Motor neuron (in vitro differentiated cells): ENCODE data around the gene VPS18. TPM values are rescaled to one million over a fixed set of nuclear protein-coding genes. Genes with fewer than 3 reads are reported as not detected.

Experiments used
- ATAC-seq, 8 experiments: fragments of 200-7000 bp; cut with Tn5 transposase; replicated peaks in 6 of 8; 2 replicates each; pipeline ENCODE4 v1.8.0; 2021; ENCODE audit warnings: mild to moderate bottlenecking in 8 of 8, moderate library complexity in 8 of 8
- H3K27ac ChIP-seq, 2 donors: fragments of 250-450 bp; sonication (Bioruptor Pico); 2 replicates each; pipeline ENCODE4 v1.9.0; 2021; ENCODE audit warnings: antibody characterized with exemption in 2 of 2, mild to moderate bottlenecking in 2 of 2, moderate library complexity in 1 of 2
- H3K4me1 ChIP-seq, 2 donors: fragments of 250-450 bp; sonication (Bioruptor Pico); replicated peaks in 1 of 2; 2 replicates each; pipeline ENCODE4 v1.6.1; 2021; ENCODE audit warnings: antibody characterized with exemption in 2 of 2, mild to moderate bottlenecking in 2 of 2, moderate library complexity in 1 of 2
- H3K4me3 ChIP-seq, 5 donors: fragments of 250-450 bp; sonication (Bioruptor Pico); 2 replicates each; pipeline ENCODE4 v1.9.0; 2021; ENCODE audit warnings: antibody characterized with exemption in 5 of 5, mild to moderate bottlenecking in 5 of 5, moderate library complexity in 4 of 5
- WGBS, 10 experiments: fragments of 450-650 bp; shearing (Covaris generic); methylation state at CpG; one replicate each; pipeline ENCODE4 v1.0.0; 2022; 5-methylcytosine and 5-hydroxymethylcytosine counted together
- in situ Hi-C, 9 experiments: fragments of 400-800 bp; cut with MboI; loops; one replicate each; pipeline ENCODE4 v1.15.0; 2021; ENCODE audit warnings: low sequenced_read_pairs in 9 of 9, low pct_unique_long_range_greater_than_20kb in 2 of 9; ENCODE audit not compliant: unreplicated experiment in 9 of 9
- total RNA-seq, 8 experiments: library from RNA; unstranded; fragments of 300-600 nt; gene quantifications; 2 replicates each; pipeline versions ENCODE4 v1.2.3 to v1.2.4, GENCODE V29; 2022

The VPS18 gene
- total RNA-seq: 10 to 100 TPM; 12.9 to 24.9 (median 19.3) TPM

DNA sequence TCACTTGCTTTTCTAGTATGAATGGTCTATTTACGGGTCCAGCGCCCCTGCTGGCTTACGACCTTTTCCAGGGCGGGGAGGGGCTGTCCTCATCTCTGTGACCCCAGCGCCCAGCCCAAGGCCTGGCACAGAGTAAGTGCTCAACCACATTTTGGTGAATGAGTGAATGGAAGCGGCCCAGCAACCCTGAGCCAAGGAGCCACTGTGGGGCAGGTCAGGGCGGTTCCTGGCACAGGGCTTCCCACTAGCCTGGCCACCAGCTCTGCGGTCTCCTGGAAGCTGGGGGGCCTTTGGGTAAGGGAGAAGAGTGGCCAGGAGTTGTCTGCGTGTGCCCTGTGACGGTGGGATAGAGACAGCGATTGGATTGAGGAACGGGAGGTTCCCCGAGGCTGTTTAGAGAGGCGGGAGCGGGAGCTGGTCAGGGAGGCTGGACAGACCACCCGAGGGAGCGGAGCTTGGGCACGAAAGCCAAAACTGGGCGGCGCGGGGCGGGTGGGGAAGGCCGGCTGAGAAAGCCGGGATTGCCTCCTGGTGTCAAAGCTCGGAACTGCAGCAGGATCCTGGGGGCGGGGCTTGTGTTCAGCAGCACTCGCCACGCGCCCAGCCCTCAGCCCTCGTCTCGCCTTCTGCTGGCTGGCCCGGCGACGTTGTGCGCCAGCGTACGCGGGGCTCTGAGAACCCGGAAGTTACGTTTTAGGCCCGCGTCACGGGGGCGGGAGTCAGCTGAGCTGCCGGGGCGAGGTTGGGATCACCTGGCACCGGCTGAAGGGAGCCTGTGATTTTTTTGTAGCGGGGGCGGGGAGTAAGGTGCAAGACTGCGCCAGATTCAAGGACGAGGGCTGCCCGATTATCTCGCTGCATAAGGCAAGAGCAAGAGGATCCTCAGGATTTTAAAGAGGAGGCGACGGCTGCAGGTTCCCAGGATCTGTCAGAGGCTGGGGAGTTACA lies at the start of gene VPS18:
TSS of gene VPS18 (plus strand) at position 718 of the 948 bp plus-strand sequence. CDS start 319 bp downstream, outside the sequence.
- Histone ChIP-seq H3K4me3 (peak within 1 kb of the TSS; percentile 63 to 67 (median 65)), H3K4me1 (peaks cover 3 to 5% of the 10 kb centered on the region in 2 donors), H3K27ac (peak within 1 kb of the TSS; percentile 62 to 78)
- in situ Hi-C loops: no loop called here
- WGBS, 10 experiments: 0 to 80% (median 21%) methylated on average over 1 to 14 of the region's 55 CpGs; no CpG with 5 or more reads in 5 of the 10 experiments
- peak; percentile 90 to 97 (median 95) for ATAC-seq

GRCh38 chr15:40844696-40845030 lies 49.6 kb upstream of the VPS18 start:
- H3K4me3 ChIP-seq: peak overlapping the region in 3 of 5 donors; percentile 12 to 33 (median 26)
- WGBS, 10 experiments: 0 to 33% (median 10%) methylated on average over 1 to 7 of the region's 28 CpGs; no CpG with 5 or more reads in 5 of the 10 experiments
- no peak overlapping the region for H3K27ac ChIP-seq
- peak in 7 of 8 experiments; percentile 15 to 49 (median 35) for ATAC-seq
- H3K4me1 ChIP-seq: peaks cover 0 to 2% of the 10 kb centered on the region in 2 donors
- in situ Hi-C loops: no loop called here

- no peak overlapping the region for H3K27ac ChIP-seq
- 39 to 93% (median 68%) methylated on average over 2 to 12 of the region's 12 CpGs; no CpG with 5 or more reads in 1 of the 10 experiments for WGBS, 10 experiments
These were observed 49.2 kb upstream of the VPS18 start for GRCh38 chr15:40845036-40845435.

GRCh38 chr15:40845511-40846284 lies 48.6 kb upstream of the VPS18 start:
- Histone ChIP-seq H3K4me1 (peaks cover 0 to 2% of the 10 kb centered on the region in 2 donors), H3K27ac (no peak overlapping the region), H3K4me3 (no peak overlapping the region)
- ATAC-seq: peak in 1 of 8 experiments; percentile 26
- 40 to 100% (median 73%) methylated on average over 1 to 5 of the region's 8 CpGs; no CpG with 5 or more reads in 2 of the 10 experiments for WGBS, 10 experiments
- in situ Hi-C loops: no loop called here

More at GRCh38 chr15:40845036-40845435, 49.2 kb upstream of the VPS18 start:
- no peak overlapping the region for H3K4me3 ChIP-seq
- H3K4me1 ChIP-seq: peaks cover 0 to 2% of the 10 kb centered on the region in 2 donors
- in situ Hi-C loops: no loop called here
- no peak for ATAC-seq

DNA sequence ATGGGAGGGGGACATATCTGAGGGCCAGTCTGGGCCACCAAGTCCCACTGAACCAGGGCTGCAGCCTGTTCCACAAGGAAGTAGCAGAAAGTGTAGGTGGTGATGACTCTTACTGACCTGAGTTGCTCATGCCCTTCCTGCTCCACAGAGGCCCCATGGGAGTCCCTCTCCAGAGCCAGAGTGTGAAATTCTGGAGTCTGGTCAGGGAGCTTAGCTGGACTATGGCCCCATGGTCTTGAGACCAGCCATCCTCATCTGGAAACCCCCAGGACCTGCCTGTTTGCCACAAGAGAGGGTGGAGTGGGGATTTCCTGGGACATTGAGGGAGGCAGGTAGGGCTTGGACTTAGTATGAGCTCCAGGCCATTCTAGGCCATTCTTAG lies 47.4 kb upstream of the VPS18 start:
- Histone ChIP-seq H3K4me1 (peaks cover 0 to 2% of the 10 kb centered on the region in 2 donors), H3K4me3 (no peak overlapping the region), H3K27ac (no peak overlapping the region)
- in situ Hi-C loops: no loop called here
- no peak for ATAC-seq

DNA sequence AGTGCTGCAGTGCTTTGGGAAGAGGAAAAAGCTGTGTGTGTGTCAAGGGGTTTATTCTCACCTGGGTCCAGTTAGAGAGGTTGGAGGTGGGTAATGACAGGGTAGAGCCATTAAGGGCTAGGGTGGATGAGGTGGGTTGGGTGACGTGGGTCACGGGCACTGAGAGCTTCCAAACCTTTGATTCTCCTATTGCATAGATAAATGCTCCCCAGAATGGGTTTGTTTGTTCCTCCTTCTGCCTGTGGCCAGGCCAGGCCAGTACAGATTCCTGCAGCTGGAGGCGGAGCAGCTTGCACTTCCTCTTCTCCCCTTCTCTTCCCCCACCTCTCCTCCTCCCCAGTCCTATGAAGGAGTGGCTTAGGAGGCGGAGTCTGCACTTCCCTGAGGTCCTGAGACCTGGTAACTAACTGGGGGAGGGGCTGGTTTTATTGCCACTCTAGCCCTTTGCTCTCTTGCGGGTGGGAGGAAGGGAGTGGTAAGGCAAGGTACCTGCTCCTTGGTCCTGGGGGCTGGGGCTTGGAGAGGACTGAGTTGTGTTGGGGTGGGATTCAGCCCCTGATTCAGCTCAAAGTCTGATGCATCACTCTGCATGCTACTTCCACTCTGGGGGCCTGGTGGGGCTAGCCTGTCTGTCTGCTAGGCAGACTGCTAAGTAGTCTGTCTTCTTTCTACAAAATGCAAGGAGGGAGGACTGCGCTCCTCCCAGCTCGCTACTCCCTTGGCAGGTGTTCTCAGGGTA lies 46.9 kb upstream of the VPS18 start:
- WGBS, 10 experiments: 0 to 83% (median 62%) methylated on average over 1 to 3 of the region's 7 CpGs; no CpG with 5 or more reads in 4 of the 10 experiments
- in situ Hi-C loops: no loop called here
- peak; percentile 38 to 82 (median 69) for ATAC-seq
- Histone ChIP-seq H3K4me1 (peaks cover 0 to 2% of the 10 kb centered on the region in 2 donors), H3K4me3 (no peak overlapping the region), H3K27ac (no peak overlapping the region)

GRCh38 chr15:40850576-40851112 lies 43.6 kb upstream of the VPS18 start:
- in situ Hi-C loops: no loop called here
- ATAC-seq: no peak
- no peak overlapping the region for H3K27ac ChIP-seq
- no peak overlapping the region for H3K4me3 ChIP-seq
- WGBS, 10 experiments: 59 to 100% (median 83%) methylated on average over 1 to 8 of the region's 8 CpGs; no CpG with 5 or more reads in 2 of the 10 experiments
- peaks cover 0 to 2% of the 10 kb centered on the region in 2 donors for H3K4me1 ChIP-seq

- Histone ChIP-seq H3K4me3 (no peak overlapping the region), H3K4me1 (no peaks in the 10 kb centered on the region), H3K27ac (no peak overlapping the region)
- no peak for ATAC-seq
- 53 to 89% (median 74%) methylated on average over 2 to 5 of the region's 5 CpGs; no CpG with 5 or more reads in 5 of the 10 experiments for WGBS, 10 experiments
- in situ Hi-C loops: no loop called here
These were observed 41.7 kb upstream of the VPS18 start for GRCh38 chr15:40852529-40852928.

GRCh38 chr15:40853241-40853890 lies 40.9 kb upstream of the VPS18 start:
- Histone ChIP-seq H3K4me3 (no peak overlapping the region), H3K4me1 (peaks cover 0 to 3% of the 10 kb centered on the region in 2 donors), H3K27ac (no peak overlapping the region)
- no peak for ATAC-seq
- WGBS, 10 experiments: 80 to 90% methylated on average over 2 to 7 of the region's 16 CpGs; no CpG with 5 or more reads in 8 of the 10 experiments
- in situ Hi-C loops: no loop called here

DNA sequence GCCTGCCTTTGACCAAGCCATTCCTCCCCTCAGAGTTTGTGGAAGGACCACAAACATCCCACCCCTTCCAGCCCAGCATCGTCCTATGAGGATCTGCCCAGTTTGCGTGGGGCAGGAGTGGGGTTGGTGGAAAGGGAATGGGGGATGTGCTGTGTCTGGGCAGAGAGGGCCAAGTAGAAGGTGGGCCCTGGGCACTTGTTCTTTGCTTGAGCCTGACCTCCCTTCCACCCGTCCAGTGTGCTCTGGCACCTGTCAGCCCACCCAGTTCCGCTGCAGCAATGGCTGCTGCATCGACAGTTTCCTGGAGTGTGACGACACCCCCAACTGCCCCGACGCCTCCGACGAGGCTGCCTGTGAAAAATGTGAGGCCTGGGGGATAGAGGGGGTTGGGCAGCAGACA lies 40.1 kb upstream of the VPS18 start:
- H3K27ac ChIP-seq: no peak overlapping the region
- H3K4me3 ChIP-seq: no peak overlapping the region
- peaks cover 0 to 3% of the 10 kb centered on the region in 2 donors for H3K4me1 ChIP-seq
- in situ Hi-C loops: no loop called here
- WGBS, 10 experiments: 43 to 65% (median 55%) methylated on average over 3 to 10 of the region's 10 CpGs; no CpG with 5 or more reads in 6 of the 10 experiments
- no peak for ATAC-seq

GRCh38 chr15:40855706-40856234 lies 38.5 kb upstream of the VPS18 start:
- 31 to 74% (median 49%) methylated on average over 1 to 10 of the region's 13 CpGs; no CpG with 5 or more reads in 4 of the 10 experiments for WGBS, 10 experiments
- in situ Hi-C loops: no loop called here
- Histone ChIP-seq H3K27ac (no peak overlapping the region), H3K4me1 (peaks cover 0 to 3% of the 10 kb centered on the region in 2 donors), H3K4me3 (no peak overlapping the region)
- ATAC-seq: no peak

DNA sequence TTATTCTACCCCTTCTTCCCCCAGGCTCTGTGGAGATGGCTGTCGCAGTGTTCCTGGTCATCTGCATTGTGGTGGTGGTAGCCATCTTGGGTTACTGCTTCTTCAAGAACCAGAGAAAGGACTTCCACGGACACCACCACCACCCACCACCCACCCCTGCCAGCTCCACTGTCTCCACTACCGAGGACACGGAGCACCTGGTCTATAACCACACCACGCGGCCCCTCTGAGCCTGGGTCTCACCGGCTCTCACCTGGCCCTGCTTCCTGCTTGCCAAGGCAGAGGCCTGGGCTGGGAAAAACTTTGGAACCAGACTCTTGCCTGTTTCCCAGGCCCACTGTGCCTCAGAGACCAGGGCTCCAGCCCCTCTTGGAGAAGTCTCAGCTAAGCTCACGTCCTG lies 37.5 kb upstream of the VPS18 start:
- ATAC-seq: no peak
- no peak overlapping the region for H3K4me3 ChIP-seq
- H3K27ac ChIP-seq: no peak overlapping the region
- H3K4me1 ChIP-seq: peaks cover 0 to 3% of the 10 kb centered on the region in 2 donors
- 0 to 100% (median 47%) methylated on average over 1 to 5 of the region's 8 CpGs; no CpG with 5 or more reads in 3 of the 10 experiments for WGBS, 10 experiments
- in situ Hi-C loops: no loop called here
